HFFc6 (cell line): Measurements from ENCODE around the gene NAA20. TPM values are rescaled to one million over a fixed set of nuclear protein-coding genes. Genes with fewer than 3 reads are reported as not detected.

Experiments
- DNase-seq: peaks from one replicate; pipeline ENCODE4 v3.0.0-alpha.2; 2018
- H3K27ac Mint-ChIP-seq: 2 replicates; pipeline ENCODE4 v1.8.0; 2020; ENCODE audit warnings: mild to moderate bottlenecking, mixed read lengths
- H3K27me3 Mint-ChIP-seq: 2 replicates; pipeline ENCODE4 v1.8.0; 2021; ENCODE audit warnings: mild to moderate bottlenecking, moderate library complexity, mixed read lengths; ENCODE audit not compliant: insufficient read depth
- H3K36me3 Mint-ChIP-seq: 2 replicates; pipeline ENCODE4 v1.8.0; 2021; ENCODE audit warnings: low read depth, mixed read lengths
- H3K4me1 Mint-ChIP-seq: 2 replicates; pipeline ENCODE4 v1.8.0; 2020; ENCODE audit warnings: low read depth, mixed read lengths
- H3K4me3 Mint-ChIP-seq: 2 replicates; pipeline ENCODE4 v1.8.0; 2020; ENCODE audit warnings: mild to moderate bottlenecking, moderate library complexity, mixed read lengths
- H3K9me3 Mint-ChIP-seq: 2 replicates; pipeline ENCODE4 v1.8.0; 2020; ENCODE audit warnings: mild to moderate bottlenecking, mixed read lengths
- total RNA-seq, 6 experiments: library from RNA; stranded (reverse); fragmentation: NEBNext Ultra II Directional; extraction: Animal tissue kit (Norgen Biotek cat#: 25700); gene quantifications; 2 replicates in 1 of 6; 3 replicates in 5 of 6; pipeline ENCODE4 v1.2.3, GENCODE V29; 2021
- TF ChIP-seq, protein P1 (sequence below): fragments of 200-600 bp; sonication (generic); IDR thresholded peaks from 2 replicates; pipeline ENCODE4 v1.5.0; 2021; ENCODE audit warnings: antibody characterized with exemption, mild to moderate bottlenecking

The NAA20 gene
- total RNA-seq, 6 experiments from 2014 or later: 87.3 to 108 (median 93.2) TPM

DNA sequence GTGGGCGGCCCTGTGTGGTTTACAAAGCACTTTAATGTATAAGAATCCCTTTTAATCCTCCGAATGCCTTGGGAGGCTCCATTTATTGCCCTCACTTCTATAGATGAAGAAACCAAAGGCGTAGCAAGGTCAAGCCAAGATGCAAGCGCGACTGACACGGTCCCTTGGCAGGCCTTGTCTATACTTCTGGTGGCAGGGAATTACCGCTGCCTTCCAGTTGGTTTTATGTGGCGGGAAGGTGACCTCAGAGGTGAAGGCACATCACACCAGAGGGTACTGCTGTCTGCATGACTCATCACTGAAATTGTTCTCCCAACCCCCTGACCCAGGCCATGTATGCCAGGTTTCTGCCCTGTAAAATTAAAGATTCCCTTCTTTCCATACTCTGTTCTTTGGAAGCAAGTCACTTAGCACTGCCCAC is 36.1 kb upstream of the NAA20 start:
- Mint-ChIP-seq H3K4me1 (peaks cover 76% of the 10 kb centered on the region), H3K4me3 (no peak overlapping the region), H3K36me3 (peaks cover 68% of the 10 kb centered on the region), H3K9me3 (no peaks in the 10 kb centered on the region), H3K27me3 (peaks cover 3% of the 10 kb centered on the region), H3K27ac (peak overlapping the region; percentile 66)
- TF ChIP-seq, protein P1, sequence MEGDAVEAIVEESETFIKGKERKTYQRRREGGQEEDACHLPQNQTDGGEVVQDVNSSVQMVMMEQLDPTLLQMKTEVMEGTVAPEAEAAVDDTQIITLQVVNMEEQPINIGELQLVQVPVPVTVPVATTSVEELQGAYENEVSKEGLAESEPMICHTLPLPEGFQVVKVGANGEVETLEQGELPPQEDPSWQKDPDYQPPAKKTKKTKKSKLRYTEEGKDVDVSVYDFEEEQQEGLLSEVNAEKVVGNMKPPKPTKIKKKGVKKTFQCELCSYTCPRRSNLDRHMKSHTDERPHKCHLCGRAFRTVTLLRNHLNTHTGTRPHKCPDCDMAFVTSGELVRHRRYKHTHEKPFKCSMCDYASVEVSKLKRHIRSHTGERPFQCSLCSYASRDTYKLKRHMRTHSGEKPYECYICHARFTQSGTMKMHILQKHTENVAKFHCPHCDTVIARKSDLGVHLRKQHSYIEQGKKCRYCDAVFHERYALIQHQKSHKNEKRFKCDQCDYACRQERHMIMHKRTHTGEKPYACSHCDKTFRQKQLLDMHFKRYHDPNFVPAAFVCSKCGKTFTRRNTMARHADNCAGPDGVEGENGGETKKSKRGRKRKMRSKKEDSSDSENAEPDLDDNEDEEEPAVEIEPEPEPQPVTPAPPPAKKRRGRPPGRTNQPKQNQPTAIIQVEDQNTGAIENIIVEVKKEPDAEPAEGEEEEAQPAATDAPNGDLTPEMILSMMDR: no peak
- DNase-seq: no peak

DNA sequence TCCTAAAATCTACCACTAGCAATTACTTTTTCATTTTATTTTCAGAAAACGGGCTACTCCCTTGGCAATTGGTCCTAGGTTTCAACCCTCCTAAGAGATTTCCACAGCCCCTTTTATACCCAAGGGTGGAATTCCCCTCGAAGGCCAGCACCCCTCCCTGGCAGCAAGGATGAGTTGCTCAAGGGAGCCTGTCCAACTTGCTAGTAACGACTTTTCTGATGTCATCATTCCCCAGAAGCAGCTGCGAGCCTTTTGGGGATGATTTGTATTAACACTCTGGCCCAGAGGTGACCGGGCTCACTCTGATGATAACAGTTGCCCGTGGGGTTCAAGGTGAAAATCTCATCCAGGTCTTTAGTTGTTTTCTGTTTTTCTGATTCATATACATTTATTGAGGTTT is 30.7 kb upstream of the NAA20 start:
- Mint-ChIP-seq H3K27ac (peak overlapping the region; percentile 48), H3K27me3 (no peaks in the 10 kb centered on the region; the same call in 1 of the 2 replicates), H3K36me3 (peaks cover 56% of the 10 kb centered on the region), H3K4me3 (no peak overlapping the region), H3K4me1 (peaks cover 77% of the 10 kb centered on the region), H3K9me3 (no peaks in the 10 kb centered on the region)
- DNase-seq: no peak
- TF ChIP-seq, protein P1: no peak

DNA sequence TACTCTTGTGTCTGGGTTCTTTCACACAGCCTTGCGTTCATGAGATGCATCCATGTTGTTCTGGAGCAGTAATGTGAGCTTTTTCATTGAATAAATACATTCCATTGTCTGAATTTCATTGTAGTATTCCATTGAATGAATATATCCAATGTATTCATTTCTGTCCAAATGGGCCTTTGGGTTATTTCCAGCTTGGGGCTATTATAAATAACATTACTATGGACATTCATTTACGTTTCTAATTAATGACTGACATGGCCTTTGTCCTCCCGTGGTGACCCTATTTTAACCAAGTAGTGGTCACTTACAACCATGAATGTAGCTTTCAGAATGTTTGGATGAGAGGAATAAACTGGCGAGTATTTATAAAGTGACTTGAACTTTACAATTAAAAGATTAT is 30.1 kb upstream of the NAA20 start:
- H3K36me3 Mint-ChIP-seq: peaks cover 54% of the 10 kb centered on the region
- peaks cover 77% of the 10 kb centered on the region for H3K4me1 Mint-ChIP-seq
- no peak for DNase-seq
- H3K4me3 Mint-ChIP-seq: no peak overlapping the region
- H3K9me3 Mint-ChIP-seq: no peaks in the 10 kb centered on the region
- H3K27ac Mint-ChIP-seq: peak overlapping the region; percentile 48
- H3K27me3 Mint-ChIP-seq: no peaks in the 10 kb centered on the region; the same call in 1 of the 2 replicates
- TF ChIP-seq, protein P1: no peak

DNA sequence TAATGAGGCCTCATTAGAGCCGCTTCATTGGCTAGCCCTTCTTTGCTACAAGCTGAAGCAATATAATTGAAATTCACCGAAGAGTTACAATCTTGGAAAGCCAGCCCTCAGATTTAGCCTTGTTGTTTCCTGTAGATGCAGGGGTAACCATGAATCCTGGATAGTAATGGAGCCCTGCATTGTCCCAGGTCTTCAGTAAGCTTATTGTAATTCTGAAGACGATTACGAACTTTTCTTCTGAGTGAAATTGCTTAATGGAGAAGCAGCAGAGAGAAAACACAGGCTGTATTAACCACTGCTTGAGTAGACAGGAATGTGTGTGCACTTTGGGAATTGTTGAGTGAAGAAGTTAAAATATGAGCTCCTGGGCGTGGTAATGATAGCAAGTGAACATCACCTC is 26.3 kb upstream of the NAA20 start:
- no peaks in the 10 kb centered on the region for H3K9me3 Mint-ChIP-seq
- H3K27ac Mint-ChIP-seq: peak overlapping the region; percentile 95
- TF ChIP-seq, protein P1: no peak
- H3K4me1 Mint-ChIP-seq: peaks cover 94% of the 10 kb centered on the region
- H3K27me3 Mint-ChIP-seq: no peaks in the 10 kb centered on the region; the same call in none of the 2 replicates
- peaks cover 43% of the 10 kb centered on the region for H3K36me3 Mint-ChIP-seq
- peak overlapping the region; percentile 83 for H3K4me3 Mint-ChIP-seq
- DNase-seq: no peak

DNA sequence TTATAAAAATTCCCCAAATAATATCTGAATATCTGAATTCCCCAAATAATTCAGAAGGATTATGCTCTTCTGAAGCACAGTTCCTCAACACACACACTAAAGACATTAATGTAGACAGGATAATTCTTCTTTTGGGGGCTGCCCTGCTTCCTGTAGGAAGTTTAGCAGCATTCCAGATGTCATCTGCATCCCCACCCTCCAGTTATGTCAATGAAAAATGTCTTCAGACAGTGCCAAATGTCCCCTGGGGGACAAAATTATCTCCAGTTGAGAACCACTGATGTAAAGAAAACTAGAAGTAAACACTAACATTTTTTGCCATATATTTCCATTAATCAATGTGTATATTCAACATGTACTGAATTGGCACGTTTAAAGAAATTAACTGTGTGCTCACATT is 25.9 kb upstream of the NAA20 start:
- Mint-ChIP-seq H3K27me3 (no peaks in the 10 kb centered on the region; the same call in none of the 2 replicates), H3K4me3 (peak overlapping the region; percentile 83), H3K9me3 (no peaks in the 10 kb centered on the region), H3K4me1 (peaks cover 89% of the 10 kb centered on the region), H3K36me3 (peaks cover 41% of the 10 kb centered on the region), H3K27ac (peak overlapping the region; percentile 95)
- no peak for DNase-seq
- TF ChIP-seq, protein P1: no peak

DNA sequence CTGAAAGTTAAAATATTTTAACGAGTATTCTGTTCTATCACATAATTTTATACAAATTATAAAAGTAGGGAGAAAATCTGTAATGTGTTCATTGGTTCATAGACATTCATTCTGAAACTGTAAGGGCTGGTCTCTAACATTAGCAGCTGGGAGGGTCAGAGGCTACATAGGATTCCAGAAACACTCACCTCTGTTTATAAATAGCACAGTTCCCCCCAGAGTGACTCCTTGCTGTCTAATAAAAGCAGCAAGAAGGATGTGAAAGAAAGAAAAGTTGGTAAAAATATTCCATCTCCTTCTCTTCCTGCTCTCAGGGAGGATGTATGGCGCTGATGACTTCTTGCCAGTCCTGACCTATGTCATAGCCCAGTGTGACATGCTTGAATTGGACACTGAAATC is 25.3 kb upstream of the NAA20 start:
- Mint-ChIP-seq H3K4me3 (peak overlapping the region; percentile 83), H3K27me3 (no peaks in the 10 kb centered on the region; the same call in none of the 2 replicates), H3K36me3 (peaks cover 36% of the 10 kb centered on the region), H3K27ac (peak overlapping the region; percentile 95), H3K4me1 (peaks cover 84% of the 10 kb centered on the region), H3K9me3 (no peaks in the 10 kb centered on the region)
- TF ChIP-seq, protein P1: no peak
- DNase-seq: no peak
